IMR-90 (cell line): ENCODE results near the gene GSPT1. TPM values are rescaled to one million over a fixed set of nuclear protein-coding genes. Genes with fewer than 3 reads are reported as not detected.

Source experiments
- ATAC-seq: fragments of 200-7000 bp; cut with Tn5 transposase; 2 replicates; pipeline ENCODE4 v1.9.1; 2020; ENCODE audit warnings: low read depth, mild to moderate bottlenecking, moderate library complexity
- BruUV-seq: library from RNA; stranded (reverse); fragments of 400-500 nt; replicated peaks from 2 replicates; lab custom pipeline; 2021; lab: Mats Ljungman, UMichigan
- CTCF ChIA-PET: fragments of 300-600 bp; formaldehyde crosslinking; extraction: SDS; loops from one replicate; lab custom pipeline; 2021; ENCODE audit warnings: antibody characterized with exemption; lab: Yijun Ruan, JAX
- POLR2A ChIA-PET: fragments of 300-600 bp; sonication (Branson Sonifier 250); formaldehyde crosslinking; loops from one replicate; lab custom pipeline; 2022; ENCODE audit warnings: antibody characterized with exemption; ENCODE audit not compliant: unreplicated experiment; lab: Charles Lee
- DNase-seq: peaks from one replicate; pipeline ENCODE4 v3.0.0; 2013
- H2AFZ ChIP-seq: replicated peaks from 2 replicates; pipeline ENCODE3; 2013; ENCODE audit warnings: low read length, mild to moderate bottlenecking; ENCODE audit not compliant: poor library complexity
- H2AK5ac ChIP-seq: 2 replicates; pipeline ENCODE4 v1.6.1; 2013; ENCODE audit warnings: low read depth, low read length, inconsistent platforms
- H2AK9ac ChIP-seq: replicated peaks from 2 replicates; pipeline ENCODE3; 2013; ENCODE audit warnings: mild to moderate bottlenecking, low read depth, low read length, moderate library complexity; ENCODE audit not compliant: poor library complexity
- H2BK120ac ChIP-seq: 2 replicates; pipeline ENCODE4 v1.6.1; 2013; ENCODE audit warnings: low read depth, low read length, inconsistent platforms
- H2BK15ac ChIP-seq: 3 replicates; pipeline ENCODE4 v1.6.1; 2013; ENCODE audit warnings: low read depth, low read length, inconsistent platforms
- H2BK20ac ChIP-seq: 2 replicates; pipeline ENCODE4 v1.6.1; 2013; ENCODE audit warnings: low read depth, mild to moderate bottlenecking, inconsistent platforms, low read length, moderate library complexity
- H2BK5ac ChIP-seq: 2 replicates; pipeline ENCODE4 v1.6.1; 2013; ENCODE audit warnings: mild to moderate bottlenecking, low read depth, low read length, inconsistent platforms; ENCODE audit not compliant: poor library complexity, severe bottlenecking
- H3K14ac ChIP-seq: replicated peaks from 2 replicates; pipeline ENCODE4 v1.6.1; 2013; ENCODE audit warnings: low read depth, low read length, inconsistent platforms
- H3K18ac ChIP-seq: 2 replicates; pipeline ENCODE4 v1.6.1; 2013; ENCODE audit warnings: low read depth, low read length, control low read depth
- H3K23ac ChIP-seq: 2 replicates; pipeline ENCODE4 v1.6.1; 2013; ENCODE audit warnings: low read depth, low read length, inconsistent platforms
- H3K27ac ChIP-seq: 2 replicates; pipeline ENCODE4 v1.5.1; 2013; ENCODE audit warnings: mild to moderate bottlenecking, control low read depth, low read length; ENCODE audit not compliant: insufficient read depth
- H3K27me3 ChIP-seq: 2 replicates; pipeline ENCODE4 v1.6.1; 2013; ENCODE audit warnings: low read length; ENCODE audit not compliant: control insufficient read depth, insufficient read depth
- H3K36me3 ChIP-seq: 2 replicates; pipeline ENCODE4 v1.6.1; 2013; ENCODE audit warnings: low read length, mixed read lengths; ENCODE audit not compliant: control insufficient read depth, insufficient read depth
- H3K4ac ChIP-seq: 2 replicates; pipeline ENCODE4 v1.6.1; 2013; ENCODE audit warnings: low read depth, low read length, inconsistent platforms
- H3K4me1 ChIP-seq: 2 replicates; pipeline ENCODE4 v1.6.1; 2013; ENCODE audit warnings: low read length, mixed read lengths; ENCODE audit not compliant: control insufficient read depth, insufficient read depth
- H3K4me2 ChIP-seq: 2 replicates; pipeline ENCODE4 v1.6.1; 2013; ENCODE audit warnings: low read depth, mild to moderate bottlenecking, control low read depth, low read length, moderate library complexity
- H3K4me3 ChIP-seq: 2 replicates; pipeline ENCODE4 v1.5.1; 2013; ENCODE audit warnings: low read depth, mild to moderate bottlenecking, control low read depth, low read length, moderate library complexity; ENCODE audit not compliant: insufficient read depth
- H3K56ac ChIP-seq: 2 replicates; pipeline ENCODE4 v1.6.1; 2013; ENCODE audit warnings: low read length, inconsistent platforms; ENCODE audit not compliant: insufficient read depth; ENCODE audit errors: extremely low read depth
- H3K79me1 ChIP-seq, 2 experiments: 2 replicates each; pipeline ENCODE4 v1.6.1; 2013; ENCODE audit warnings: low read length in 2 of 2, inconsistent platforms in 1 of 2, low read depth in 1 of 2
- H3K9ac ChIP-seq: 2 replicates; pipeline ENCODE4 v1.6.1; 2013; ENCODE audit warnings: low read depth, low read length, control low read depth
- H3K9me1 ChIP-seq: 2 replicates; pipeline ENCODE4 v1.6.1; 2013; ENCODE audit warnings: low read length, inconsistent platforms; ENCODE audit not compliant: insufficient read depth
- H3K9me3 ChIP-seq: 2 replicates; pipeline ENCODE4 v1.6.1; 2013; ENCODE audit warnings: low read length; ENCODE audit not compliant: control insufficient read depth, insufficient read depth
- H4K20me1 ChIP-seq: 2 replicates; pipeline ENCODE4 v1.6.1; 2013; ENCODE audit warnings: low read length, inconsistent platforms; ENCODE audit not compliant: insufficient read depth
- H4K5ac ChIP-seq: 2 replicates; pipeline ENCODE4 v1.6.1; 2013; ENCODE audit warnings: mild to moderate bottlenecking, low read depth, low read length, control low read depth
- H4K8ac ChIP-seq, 2 experiments: 2 replicates each; pipeline ENCODE4 v1.6.1; 2013; ENCODE audit warnings: low read depth in 2 of 2, low read length in 2 of 2, control low read depth in 1 of 2, inconsistent platforms in 1 of 2
- H4K91ac ChIP-seq: 2 replicates; pipeline ENCODE4 v1.6.1; 2013; ENCODE audit warnings: low read depth, low read length, inconsistent platforms; ENCODE audit not compliant: insufficient read depth
- CEBPB ChIP-seq: IDR thresholded peaks from 2 replicates; pipeline ENCODE4 v1.6.1; 2012; ENCODE audit warnings: low read depth, low read length, improper control_type of control experiment
- CHD1 ChIP-seq: IDR thresholded peaks from 2 replicates; pipeline ENCODE4 v1.6.1; 2012; ENCODE audit warnings: low read depth, low read length, improper control_type of control experiment
- CTCF ChIP-seq: conservative IDR thresholded peaks from 2 replicates; pipeline ENCODE4 v1.5.1; 2012; ENCODE audit warnings: mild to moderate bottlenecking, low read depth, low read length, improper control_type of control experiment
- ELK1 ChIP-seq: fragments of 150-350 bp; IDR thresholded peaks from 2 replicates; pipeline ENCODE4 v1.6.1; 2016; ENCODE audit warnings: low read depth, mild to moderate bottlenecking, low read length, moderate library complexity, borderline replicate concordance
- FOS ChIP-seq: fragments of 150-350 bp; IDR thresholded peaks from 2 replicates; pipeline ENCODE4 v1.6.1; 2016; ENCODE audit warnings: low read depth, low read length
- MAFK ChIP-seq: IDR thresholded peaks from 2 replicates; pipeline ENCODE4 v1.6.1; 2012; ENCODE audit warnings: low read depth, low read length, improper control_type of control experiment
- MXI1 ChIP-seq: IDR thresholded peaks from 2 replicates; pipeline ENCODE4 v1.6.1; 2012; ENCODE audit warnings: low read depth, mild to moderate bottlenecking, low read length, moderate library complexity, borderline replicate concordance
- POLR2A ChIP-seq: IDR thresholded peaks from 2 replicates; pipeline ENCODE4 v1.6.1; 2012; ENCODE audit warnings: mild to moderate bottlenecking, low read depth, low read length
- RAD21 ChIP-seq: IDR thresholded peaks from 2 replicates; pipeline ENCODE4 v1.6.1; 2012; ENCODE audit warnings: low read length, improper control_type of control experiment
- RCOR1 ChIP-seq: IDR thresholded peaks from 2 replicates; pipeline ENCODE4 v1.6.1; 2012; ENCODE audit warnings: mild to moderate bottlenecking, low read length, improper control_type of control experiment; ENCODE audit not compliant: insufficient replicate concordance
- RFX5 ChIP-seq: IDR thresholded peaks from 2 replicates; pipeline ENCODE4 v1.8.0; 2012; ENCODE audit warnings: low read depth, mild to moderate bottlenecking, low read length, moderate library complexity
- SMC3 ChIP-seq: fragments of 150-350 bp; IDR thresholded peaks from 2 replicates; pipeline ENCODE4 v1.6.1; 2016; ENCODE audit warnings: low read depth, mild to moderate bottlenecking, antibody characterized with exemption, low read length, moderate library complexity
- WGBS, 2 experiments: methylation state at CpG; one replicate each; pipeline versions ENCODE4 v1.1.5 to v1.1.7; 2013; ENCODE audit warnings: missing lambda C conversion rate in 2 of 2; ENCODE audit not compliant: insufficient read length in 1 of 2; ENCODE audit errors: extremely low coverage in 2 of 2; 5-methylcytosine and 5-hydroxymethylcytosine counted together
- dilution Hi-C: fragments of 300-500 bp; cut with HindIII; formaldehyde crosslinking; loops from one replicate; pipeline ENCODE4 v1.14.3; 2018; ENCODE audit warnings: low sequenced_read_pairs; ENCODE audit not compliant: unreplicated experiment
- in situ Hi-C: fragments of 300-500 bp; cut with MboI; formaldehyde crosslinking; loops from 3 replicates; pipeline ENCODE4 v1.14.3; 2019; ENCODE audit warnings: low sequenced_read_pairs, inconsistent platforms, mixed read lengths
- intact Hi-C: fragments of 100-400 bp; cut with micrococcal nuclease; formaldehyde crosslinking; loops from 2 replicates; pipeline ENCODE4 v1.10.0; 2022
- polyA plus RNA-seq, 3 experiments: library from polyadenylated mRNA; depleted of rRNA; stranded (reverse); fragments of >200 nt; gene quantifications; 2 replicates each; pipeline ENCODE4 v1.2.3, GENCODE V29; 2012; ENCODE audit warnings: low replicate concordance in 1 of 3
- total RNA-seq: library from RNA; depleted of rRNA; stranded (reverse); fragments of >200 nt; gene quantifications from 2 replicates; pipeline ENCODE4 v1.2.3, GENCODE V29; 2012

GSPT1 gene
- total and polyA plus RNA-seq, 2 of the 4 experiments (the other 2 are of a cell fraction) = 76.3 to 84.8 TPM

DNA sequence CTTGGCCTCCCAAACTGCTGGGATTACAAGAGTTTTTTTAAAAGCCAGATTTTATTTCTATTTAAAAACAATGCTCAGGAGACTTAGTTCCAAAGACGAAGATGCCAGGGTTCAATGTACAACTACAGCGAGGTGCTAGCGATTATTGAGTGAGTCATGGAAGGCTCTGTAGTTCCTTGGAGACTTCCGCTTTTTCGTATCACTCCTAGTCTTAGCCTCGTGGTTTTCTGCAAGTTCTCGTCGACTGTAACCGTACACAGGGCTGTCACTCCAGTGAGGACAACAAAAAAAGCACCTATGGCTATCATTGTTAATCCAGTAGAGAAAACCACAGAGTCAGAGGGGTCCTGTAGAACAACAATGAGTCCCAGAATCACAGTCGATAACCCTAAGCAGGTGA lies 96.0 kb downstream of the GSPT1 start:
- Histone ChIP-seq H4K8ac (no peak overlapping the region), H3K4me1 (no peaks in the 10 kb centered on the region), H3K9me3 (no peaks in the 10 kb centered on the region), H3K27me3 (no peaks in the 10 kb centered on the region), H2BK20ac (no peak overlapping the region), H3K56ac (no peak overlapping the region), H2BK120ac (no peak overlapping the region), H3K4me2 (no peak overlapping the region), H3K9me1 (no peaks in the 10 kb centered on the region), H3K79me1 (no peaks in the 10 kb centered on the region), H3K23ac (no peak overlapping the region), H2AK5ac (no peak overlapping the region), H2BK5ac (no peak overlapping the region), H3K14ac (no peak overlapping the region), H4K91ac (no peak overlapping the region), H3K27ac (no peak overlapping the region), H3K9ac (no peak overlapping the region), H3K18ac (no peak overlapping the region), H4K20me1 (no peaks in the 10 kb centered on the region), H3K36me3 (no peaks in the 10 kb centered on the region), H2AFZ (no peak overlapping the region), H2AK9ac (no peak overlapping the region), H2BK15ac (no peak overlapping the region), H3K4ac (no peak overlapping the region), H3K4me3 (no peak overlapping the region), H4K5ac (no peak overlapping the region)
- 79% methylated on average over 4 of the region's 10 CpGs; no CpG with 5 or more reads in 1 of the 2 experiments for WGBS, 2 experiments
- ChIA-PET POLR2A (no interaction called here), CTCF (no interaction called here)
- in situ Hi-C loops (loop anchor here (10.0 to 25.0 kb wide), 2 partner anchors 415 to 857 kb away; no protein-coding TSS in a partner anchor), intact Hi-C loops (loop anchor here (10.0 kb wide), 1 partner anchor 175 kb away; no protein-coding TSS in a partner anchor), dilution Hi-C loops (no loop called here)
- DNase-seq = no peak
- no peak for ATAC-seq
- TF ChIP-seq MAFK (no peak), RFX5 (no peak), ELK1 (no peak), CTCF (no peak), RAD21 (no peak), RCOR1 (no peak), SMC3 (no peak), FOS (no peak), MXI1 (no peak), CHD1 (no peak), CEBPB (no peak), POLR2A (no peak)
- BruUV-seq = no TSS peak
